Sigmoid colon (tissue), 4 donors: ENCODE data around the gene XPNPEP1.

Experiments used
- CTCF ChIP-seq, 4 experiments: fragments of 450-650 bp in 3 of 4; fragments of 200-600 bp in 1 of 4; IDR thresholded peaks; one replicate each; pipeline ENCODE4 v1.5.1; 2016 to 2019; ENCODE audit warnings: antibody characterized with exemption in 4 of 4, mild to moderate bottlenecking in 3 of 4, moderate library complexity in 2 of 4
- POLR2A ChIP-seq, 2 donors: fragments of 450-650 bp; IDR thresholded peaks; one replicate each; pipeline ENCODE4 v1.6.1; 2016; ENCODE audit warnings: antibody characterized with exemption in 2 of 2, mild to moderate bottlenecking in 2 of 2, moderate library complexity in 2 of 2
- POLR2AphosphoS5 ChIP-seq, 4 donors: sonication (generic); formaldehyde crosslinking; IDR thresholded peaks; one replicate each; pipeline ENCODE4 v1.6.1; 2017; ENCODE audit warnings: antibody characterized with exemption in 4 of 4

- TF ChIP-seq POLR2AphosphoS5 (IDR thresholded peaks at IDR 0.05) (no peak), CTCF (IDR thresholded peaks at IDR 0.05) (no peak), POLR2A (IDR thresholded peaks at IDR 0.05) (no peak)
Measured at GRCh38 chr10:109939315-109939961, 16.1 kb upstream of the XPNPEP1 start.
